Spinal cord (tissue), 10 donors: Measurements from ENCODE around the gene ZSCAN12. TPM values are rescaled to one million over a fixed set of nuclear protein-coding genes. Genes with fewer than 3 reads are reported as not detected.
A peak's percentile ranks its signal among the peaks of the same experiment; 100 is the strongest.

Experiments used
- DNase-seq, 6 donors: peaks; one replicate each; pipeline versions ENCODE4 v3.0.0 to v3.0.0-alpha.2; 2013 to 2015; ENCODE audit warnings: low spot score in 6 of 6, low read depth in 4 of 6
- H3K27ac ChIP-seq: one replicate; pipeline ENCODE4 v1.5.1; 2013; ENCODE audit warnings: low read depth, low read length, control low read depth
- H3K27me3 ChIP-seq: one replicate; pipeline ENCODE4 v1.6.1; 2013; ENCODE audit warnings: low read length; ENCODE audit not compliant: control insufficient read depth, insufficient read depth
- H3K36me3 ChIP-seq: one replicate; pipeline ENCODE4 v1.6.1; 2013; ENCODE audit warnings: low read length; ENCODE audit not compliant: control insufficient read depth, insufficient read depth
- H3K4me1 ChIP-seq: one replicate; pipeline ENCODE4 v1.6.1; 2013; ENCODE audit warnings: low read length; ENCODE audit not compliant: control insufficient read depth, insufficient read depth
- H3K4me3 ChIP-seq: one replicate; pipeline ENCODE4 v1.5.1; 2013; ENCODE audit warnings: low read depth, low read length, control low read depth
- H3K9me3 ChIP-seq: one replicate; pipeline ENCODE4 v1.6.1; 2013; ENCODE audit warnings: low read length; ENCODE audit not compliant: control insufficient read depth, insufficient read depth
- WGBS: methylation state at CpG from one replicate; pipeline ENCODE4 v1.1.5; 2013; ENCODE audit warnings: missing lambda C conversion rate; ENCODE audit not compliant: insufficient coverage; 5-methylcytosine and 5-hydroxymethylcytosine counted together
- polyA plus RNA-seq, 2 donors: library from polyadenylated mRNA; unstranded; fragments of 120-200 nt; gene quantifications; one replicate each; pipeline ENCODE4 v1.2.1, GENCODE V29; 2013; ENCODE audit not compliant: insufficient read length in 2 of 2
- total RNA-seq, 2 donors: library from RNA; depleted of rRNA in 1 of 2; stranded (reverse); fragments of 120-200 nt in 1 of 2; fragments of >200 nt in 1 of 2; gene quantifications; one replicate each; pipeline versions ENCODE4 v1.2.3 to v1.2.4, GENCODE V29; 2013 to 2014
- donor health status: healthy.

Gene ZSCAN12
- total and polyA plus RNA-seq, 4 donors, result 7.5 to 12.9 (median 10.1) TPM

DNA sequence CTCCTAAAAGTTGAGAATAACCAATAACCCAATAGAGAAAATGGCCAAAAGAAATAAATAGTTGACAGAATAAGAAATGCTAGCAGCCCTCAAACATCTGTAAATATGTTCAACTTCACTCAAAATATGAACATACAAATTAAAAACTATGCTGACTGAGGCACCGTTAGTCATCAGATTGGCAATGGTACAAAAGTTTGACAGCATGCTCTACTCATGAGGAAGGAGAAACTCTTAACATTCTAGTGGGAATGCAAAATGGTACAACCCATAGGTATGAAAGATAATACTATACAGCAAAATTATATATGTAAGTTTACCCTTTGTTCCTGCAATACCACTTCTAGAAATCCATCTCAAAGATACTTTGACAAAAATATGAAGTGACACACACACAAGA is 1.6 kb upstream of the ZSCAN12 start:
- H3K27me3 ChIP-seq, result peaks cover 4% of the 10 kb centered on the region
- H3K27ac ChIP-seq, result no peak overlapping the region
- no CpG with 5 or more reads among the region's 1 CpG for WGBS
- H3K4me1 ChIP-seq, result peaks cover 14% of the 10 kb centered on the region
- H3K9me3 ChIP-seq, result no peaks in the 10 kb centered on the region
- no peak for DNase-seq
- no peak overlapping the region for H3K4me3 ChIP-seq
- H3K36me3 ChIP-seq, result peaks cover 4% of the 10 kb centered on the region

DNA sequence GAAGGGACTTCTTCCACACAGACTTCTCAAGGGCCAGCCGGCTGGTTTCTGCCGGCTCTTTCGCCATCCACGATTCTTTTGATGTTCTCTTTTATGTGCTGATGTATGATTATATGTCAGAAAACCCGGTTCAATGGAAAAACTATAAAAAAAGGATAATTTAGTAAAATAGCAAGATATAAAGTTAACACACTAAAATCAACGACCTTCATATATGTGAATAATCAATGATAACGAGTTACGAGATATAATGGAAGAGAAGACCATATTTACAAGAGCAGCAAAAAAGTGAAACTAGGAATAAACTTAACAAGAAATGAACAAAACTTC is 540 bp upstream of the ZSCAN12 start:
- no peaks in the 10 kb centered on the region for H3K9me3 ChIP-seq
- peak overlapping the region; percentile 86 for H3K4me3 ChIP-seq
- H3K36me3 ChIP-seq, result peaks cover 4% of the 10 kb centered on the region
- no CpG with 5 or more reads among the region's 8 CpGs for WGBS
- peaks cover 4% of the 10 kb centered on the region for H3K27me3 ChIP-seq
- no peak for DNase-seq
- H3K27ac ChIP-seq, result peak overlapping the region; percentile 89
- peaks cover 14% of the 10 kb centered on the region for H3K4me1 ChIP-seq

- Histone ChIP-seq H3K27ac (no peak overlapping the region), H3K27me3 (no peaks in the 10 kb centered on the region), H3K36me3 (peaks cover 7% of the 10 kb centered on the region), H3K4me3 (no peak overlapping the region), H3K4me1 (peaks cover 14% of the 10 kb centered on the region), H3K9me3 (no peaks in the 10 kb centered on the region)
- WGBS, result no CpG with 5 or more reads among the region's 4 CpGs
- no peak for DNase-seq
These were observed 3.6 kb downstream of the ZSCAN12 start for GRCh38 chr6:28395918-28396317.

DNA sequence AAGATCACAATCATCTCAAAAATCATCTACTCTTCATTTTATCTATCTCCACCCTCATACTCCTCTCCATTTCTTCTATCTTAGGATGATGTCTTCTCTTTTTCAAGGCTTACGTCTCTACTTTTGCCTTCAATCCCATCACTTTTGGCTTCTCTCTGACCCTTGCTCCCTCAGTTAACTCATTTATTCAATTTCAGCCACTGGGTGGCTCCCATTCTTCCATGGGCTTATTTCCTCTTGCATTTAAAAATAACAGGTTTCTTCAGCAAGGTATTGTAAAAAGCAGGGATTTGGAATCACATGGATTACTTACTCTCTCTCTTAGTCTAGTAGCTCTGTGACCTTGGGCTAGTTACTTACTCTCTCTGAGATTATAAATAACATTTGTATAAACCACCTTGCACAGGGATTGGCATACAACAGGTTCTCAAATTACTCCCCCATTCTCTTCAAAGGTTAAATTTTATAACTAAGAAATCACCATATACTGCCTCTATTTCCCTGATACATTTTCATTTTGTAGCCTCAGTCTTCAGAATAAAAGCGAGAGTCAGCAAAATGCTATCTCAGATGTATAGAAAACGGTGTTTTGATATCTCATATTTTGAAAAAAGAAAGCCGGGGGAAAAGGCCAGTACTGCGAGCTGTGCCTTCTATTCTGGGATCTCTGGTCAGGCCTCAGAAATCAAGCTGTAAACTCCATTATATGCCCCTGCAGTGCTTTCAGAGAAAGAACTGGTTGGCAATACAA is 5.5 kb downstream of the ZSCAN12 start:
- WGBS, result 71% methylated on average over 4 of the region's 5 CpGs
- DNase-seq, result peak in 2 of 6 donors; percentile 13 to 64
- Histone ChIP-seq H3K27me3 (no peaks in the 10 kb centered on the region), H3K4me3 (no peak overlapping the region), H3K27ac (no peak overlapping the region), H3K36me3 (peaks cover 7% of the 10 kb centered on the region), H3K4me1 (peaks cover 10% of the 10 kb centered on the region), H3K9me3 (no peaks in the 10 kb centered on the region)

- WGBS, result 90% methylated on average over 5 of the region's 8 CpGs
- DNase-seq, result no peak
- Histone ChIP-seq H3K27me3 (no peaks in the 10 kb centered on the region), H3K9me3 (no peaks in the 10 kb centered on the region), H3K4me1 (no peaks in the 10 kb centered on the region), H3K36me3 (peaks cover 7% of the 10 kb centered on the region), H3K4me3 (no peak overlapping the region), H3K27ac (no peak overlapping the region)
These were observed 8.9 kb downstream of the ZSCAN12 start for GRCh38 chr6:28390688-28391087.

GRCh38 chr6:28384143-28384533 is 15.4 kb downstream of the ZSCAN12 start:
- no peak for DNase-seq
- 78% methylated on average over 1 of the region's 2 CpGs for WGBS
- Histone ChIP-seq H3K27ac (no peak overlapping the region), H3K4me3 (no peak overlapping the region), H3K27me3 (no peaks in the 10 kb centered on the region), H3K4me1 (peaks cover 5% of the 10 kb centered on the region), H3K36me3 (peaks cover 11% of the 10 kb centered on the region), H3K9me3 (no peaks in the 10 kb centered on the region)

GRCh38 chr6:28383235-28384142 is 16.1 kb downstream of the ZSCAN12 start:
- no peaks in the 10 kb centered on the region for H3K27me3 ChIP-seq
- H3K4me3 ChIP-seq, result peak overlapping the region; percentile 61
- peak overlapping the region; percentile 62 for H3K27ac ChIP-seq
- H3K36me3 ChIP-seq, result peaks cover 12% of the 10 kb centered on the region
- under 1% methylated on average over 26 of the region's 31 CpGs for WGBS
- peak; percentile 48 to 92 (median 59) for DNase-seq
- H3K4me1 ChIP-seq, result peaks cover 5% of the 10 kb centered on the region
- peaks cover 2% of the 10 kb centered on the region for H3K9me3 ChIP-seq

DNA sequence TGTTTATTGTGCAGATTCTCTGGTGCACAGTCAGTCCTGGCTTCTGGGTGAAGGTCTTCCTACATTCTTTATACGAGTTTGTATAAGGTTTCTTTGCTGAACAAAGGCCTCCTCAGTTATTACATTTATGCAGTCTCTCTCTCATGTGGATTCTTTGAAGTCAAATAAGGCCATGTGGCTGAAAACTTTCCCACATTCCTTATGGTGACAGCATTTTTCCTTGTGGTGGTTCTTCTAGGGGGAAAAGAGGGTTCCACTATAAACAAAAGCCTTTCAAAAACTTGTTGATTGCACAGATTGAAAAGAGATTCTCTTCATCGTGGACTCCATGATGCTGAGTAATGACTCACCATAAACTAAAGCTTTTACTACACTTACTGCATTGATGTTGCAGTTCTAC is 19.2 kb downstream of the ZSCAN12 start:
- Histone ChIP-seq H3K36me3 (peaks cover 8% of the 10 kb centered on the region), H3K9me3 (peaks cover 4% of the 10 kb centered on the region), H3K27ac (peak overlapping the region; percentile 34), H3K4me1 (peaks cover 5% of the 10 kb centered on the region), H3K27me3 (no peaks in the 10 kb centered on the region), H3K4me3 (no peak overlapping the region)
- no peak for DNase-seq
- no CpG with 5 or more reads among the region's 2 CpGs for WGBS

- H3K4me1 ChIP-seq, result peaks cover 5% of the 10 kb centered on the region
- peaks cover 4% of the 10 kb centered on the region for H3K9me3 ChIP-seq
- H3K27ac ChIP-seq, result no peak overlapping the region
- no peak overlapping the region for H3K4me3 ChIP-seq
- no peak for DNase-seq
- H3K36me3 ChIP-seq, result peaks cover 8% of the 10 kb centered on the region
- no peaks in the 10 kb centered on the region for H3K27me3 ChIP-seq
These were observed 20.9 kb downstream of the ZSCAN12 start for GRCh38 chr6:28378644-28379043.
